Measurements from ENCODE around the gene HSFX2. TPM values are rescaled to one million over a fixed set of nuclear protein-coding genes. Genes with fewer than 3 reads are reported as not detected.
"Not testable (repeated sequence)": the region's sequence is repeated elsewhere in the genome, so short reads cannot be mapped to it uniquely, and the experiment has no call there.

HSFX2 gene
- total RNA-seq, 2 experiments from 2014 or later, result not detected

DNA sequence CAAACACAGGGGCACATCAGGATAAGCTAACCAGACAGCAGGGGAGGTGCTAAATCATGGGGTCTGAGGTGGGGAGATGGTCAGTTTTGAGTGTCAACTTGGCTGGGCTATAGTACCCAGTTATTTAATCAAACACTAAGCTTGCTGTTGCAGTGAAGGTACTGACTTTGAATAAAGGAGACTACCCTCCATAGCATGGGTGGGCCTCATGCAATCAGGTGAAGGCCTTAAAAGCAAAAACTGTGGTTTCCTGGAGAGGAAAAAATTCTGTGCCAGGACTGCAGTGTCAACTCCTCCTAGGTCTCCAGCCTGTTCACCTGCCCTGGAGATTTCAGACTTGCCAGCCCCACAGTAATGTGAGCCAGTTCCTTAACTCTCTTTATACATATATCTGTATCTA is 12.6 kb upstream of the HSFX2 start:
- Mint-ChIP-seq H3K27ac (no peak overlapping the region), H3K4me1 (ENCODE audit: low read depth) (peaks cover 7% of the 10 kb centered on the region), H3K27me3 (no peaks in the 10 kb centered on the region), H3K36me3 (ENCODE audit: low read depth) (peaks cover 57% of the 10 kb centered on the region), H3K4me3 (no peak overlapping the region), H3K9me3 (no peaks in the 10 kb centered on the region)
- no peak for DNase-seq
- ChIA-PET POLR2A (no interaction called here), CTCF (no interaction called here)
- Histone ChIP-seq H3K4me3 (ENCODE audit: low read length) (no peak overlapping the region), H3K9me3 (ENCODE audit: control insufficient read depth in 1 of 2, insufficient read depth in 1 of 2, low read length in 2 of 2) (no peaks in the 10 kb centered on the region), H3K27ac (ENCODE audit: low read depth in 1 of 2, low read length in 2 of 2) (no peak overlapping the region), H3K27me3 (ENCODE audit: control insufficient read depth in 1 of 2, insufficient read depth in 2 of 2, low read length in 2 of 2) (no peaks in the 10 kb centered on the region), H3K4me1 (ENCODE audit: insufficient read depth, low read length) (no peaks in the 10 kb centered on the region), H3K36me3 (ENCODE audit: insufficient read depth, low read length) (peaks cover 16% of the 10 kb centered on the region)
- TF ChIP-seq, protein P1, sequence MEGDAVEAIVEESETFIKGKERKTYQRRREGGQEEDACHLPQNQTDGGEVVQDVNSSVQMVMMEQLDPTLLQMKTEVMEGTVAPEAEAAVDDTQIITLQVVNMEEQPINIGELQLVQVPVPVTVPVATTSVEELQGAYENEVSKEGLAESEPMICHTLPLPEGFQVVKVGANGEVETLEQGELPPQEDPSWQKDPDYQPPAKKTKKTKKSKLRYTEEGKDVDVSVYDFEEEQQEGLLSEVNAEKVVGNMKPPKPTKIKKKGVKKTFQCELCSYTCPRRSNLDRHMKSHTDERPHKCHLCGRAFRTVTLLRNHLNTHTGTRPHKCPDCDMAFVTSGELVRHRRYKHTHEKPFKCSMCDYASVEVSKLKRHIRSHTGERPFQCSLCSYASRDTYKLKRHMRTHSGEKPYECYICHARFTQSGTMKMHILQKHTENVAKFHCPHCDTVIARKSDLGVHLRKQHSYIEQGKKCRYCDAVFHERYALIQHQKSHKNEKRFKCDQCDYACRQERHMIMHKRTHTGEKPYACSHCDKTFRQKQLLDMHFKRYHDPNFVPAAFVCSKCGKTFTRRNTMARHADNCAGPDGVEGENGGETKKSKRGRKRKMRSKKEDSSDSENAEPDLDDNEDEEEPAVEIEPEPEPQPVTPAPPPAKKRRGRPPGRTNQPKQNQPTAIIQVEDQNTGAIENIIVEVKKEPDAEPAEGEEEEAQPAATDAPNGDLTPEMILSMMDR (IDR thresholded peaks at IDR 0.05), result no peak
- intact Hi-C loops (cut with DNase I, micrococcal nuclease), result no loop called here
- ATAC-seq (ENCODE audit: poor library complexity), result no peak

DNA sequence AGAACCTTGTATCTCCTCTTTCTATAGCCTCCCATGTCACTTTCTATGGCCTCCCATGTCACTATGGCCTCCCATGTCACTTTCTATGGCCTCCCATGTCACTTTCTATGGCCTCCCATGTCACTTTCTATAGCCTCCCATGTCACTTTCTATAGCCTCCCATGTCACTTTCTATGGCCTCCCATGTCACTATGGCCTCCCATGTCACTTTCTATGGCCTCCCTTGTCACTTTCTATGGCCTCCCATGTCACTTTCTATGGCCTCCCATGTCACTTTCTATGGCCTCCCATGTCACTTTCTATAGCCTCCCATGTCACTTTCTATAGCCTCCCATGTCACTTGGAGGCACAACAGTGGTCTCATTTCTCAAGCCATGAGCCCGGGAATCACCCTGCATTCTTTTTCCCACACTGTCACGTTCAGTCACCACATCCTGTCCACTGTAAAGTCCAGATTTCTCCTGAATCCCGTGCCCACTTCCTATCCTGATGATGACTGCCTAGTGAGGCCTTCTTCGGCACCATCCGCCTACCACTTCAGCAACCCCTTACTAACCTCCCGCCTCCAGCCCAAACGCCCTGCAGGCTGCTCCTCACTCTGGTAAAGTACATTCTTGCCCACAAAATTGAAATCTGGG is 10.3 kb upstream of the HSFX2 start:
- H3K27ac Mint-ChIP-seq; H3K27me3 Mint-ChIP-seq; H3K9me3 Mint-ChIP-seq; H3K9me3 ChIP-seq (ENCODE audit: control insufficient read depth in 1 of 2, insufficient read depth in 1 of 2, low read length in 2 of 2); H3K4me1 ChIP-seq (ENCODE audit: insufficient read depth, low read length); CTCF ChIA-PET; H3K27me3 ChIP-seq (ENCODE audit: control insufficient read depth in 1 of 2, insufficient read depth in 2 of 2, low read length in 2 of 2); POLR2A ChIA-PET; H3K4me3 Mint-ChIP-seq; ATAC-seq (ENCODE audit: poor library complexity); intact Hi-C loops (cut with DNase I, micrococcal nuclease); H3K4me3 ChIP-seq (ENCODE audit: low read length); H3K27ac ChIP-seq (ENCODE audit: low read depth in 1 of 2, low read length in 2 of 2); DNase-seq; H3K4me1 Mint-ChIP-seq (ENCODE audit: low read depth): not testable (repeated sequence)
- peaks cover 16% of the 10 kb centered on the region for H3K36me3 ChIP-seq (ENCODE audit: insufficient read depth, low read length)
- peaks cover 55% of the 10 kb centered on the region for H3K36me3 Mint-ChIP-seq (ENCODE audit: low read depth)

DNA sequence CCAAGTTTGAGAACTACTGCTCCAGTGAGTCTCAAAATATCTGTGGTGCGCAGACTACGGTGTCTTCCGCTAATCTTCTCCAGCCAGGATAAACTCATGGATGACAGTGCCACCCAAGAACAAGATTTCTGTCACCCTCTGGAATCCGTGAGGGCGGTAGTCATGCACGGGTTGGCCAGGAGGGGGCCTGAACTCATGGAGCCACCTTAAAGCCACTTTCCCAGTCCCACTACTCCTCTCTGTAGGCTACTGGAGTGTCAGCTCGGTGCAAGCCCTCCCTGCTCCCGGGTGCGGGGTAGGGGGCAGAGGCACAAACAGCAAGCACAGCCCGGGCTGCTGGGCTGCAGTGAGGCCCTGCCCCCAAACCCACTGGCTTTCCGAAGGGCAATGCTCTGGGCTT is 3.5 kb upstream of the HSFX2 start:
- ATAC-seq (ENCODE audit: poor library complexity); CTCF ChIA-PET; H3K27me3 ChIP-seq (ENCODE audit: control insufficient read depth in 1 of 2, insufficient read depth in 2 of 2, low read length in 2 of 2): not testable (repeated sequence)

DNA sequence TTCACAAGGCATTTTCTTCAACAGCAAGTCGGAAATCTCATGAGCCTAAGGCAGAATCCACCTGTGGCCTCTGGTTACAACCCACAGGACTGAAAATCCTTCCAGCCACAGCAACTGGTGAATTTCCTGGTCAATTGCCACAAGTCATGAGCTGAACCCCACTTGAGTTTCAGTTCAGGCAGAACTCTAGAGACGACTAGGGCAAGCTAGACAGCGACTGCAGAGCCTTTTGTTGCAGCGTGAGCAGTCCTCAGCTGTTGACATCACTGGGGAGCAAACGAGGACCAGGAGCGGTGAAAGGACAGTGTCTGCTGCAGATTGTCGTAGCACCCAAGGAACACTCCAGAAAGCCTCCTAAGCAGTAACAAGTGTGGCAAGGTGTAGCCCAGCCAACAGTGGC is 829 bp upstream of the HSFX2 start:
- DNase-seq; H3K9me3 Mint-ChIP-seq; H3K4me3 ChIP-seq (ENCODE audit: low read length); H3K36me3 Mint-ChIP-seq (ENCODE audit: low read depth); H3K27ac ChIP-seq (ENCODE audit: low read depth in 1 of 2, low read length in 2 of 2); H3K27ac Mint-ChIP-seq; intact Hi-C loops (cut with DNase I, micrococcal nuclease); H3K27me3 ChIP-seq (ENCODE audit: control insufficient read depth in 1 of 2, insufficient read depth in 2 of 2, low read length in 2 of 2); POLR2A ChIA-PET; ATAC-seq (ENCODE audit: poor library complexity); H3K4me1 ChIP-seq (ENCODE audit: insufficient read depth, low read length); H3K4me3 Mint-ChIP-seq; H3K27me3 Mint-ChIP-seq; H3K4me1 Mint-ChIP-seq (ENCODE audit: low read depth); H3K9me3 ChIP-seq (ENCODE audit: control insufficient read depth in 1 of 2, insufficient read depth in 1 of 2, low read length in 2 of 2); CTCF ChIA-PET; H3K36me3 ChIP-seq (ENCODE audit: insufficient read depth, low read length): not testable (repeated sequence)

More for the DNA sequence above, 3.5 kb upstream of the HSFX2 start:
- H3K27me3 Mint-ChIP-seq; H3K9me3 Mint-ChIP-seq; H3K4me1 Mint-ChIP-seq (ENCODE audit: low read depth); H3K4me3 ChIP-seq (ENCODE audit: low read length); H3K27ac ChIP-seq (ENCODE audit: low read depth in 1 of 2, low read length in 2 of 2); intact Hi-C loops (cut with DNase I, micrococcal nuclease); H3K4me1 ChIP-seq (ENCODE audit: insufficient read depth, low read length); H3K36me3 ChIP-seq (ENCODE audit: insufficient read depth, low read length); H3K4me3 Mint-ChIP-seq; DNase-seq; H3K27ac Mint-ChIP-seq; H3K9me3 ChIP-seq (ENCODE audit: control insufficient read depth in 1 of 2, insufficient read depth in 1 of 2, low read length in 2 of 2); POLR2A ChIA-PET: not testable (repeated sequence)
- H3K36me3 Mint-ChIP-seq (ENCODE audit: low read depth), result peaks cover 13% of the 10 kb centered on the region

DNA sequence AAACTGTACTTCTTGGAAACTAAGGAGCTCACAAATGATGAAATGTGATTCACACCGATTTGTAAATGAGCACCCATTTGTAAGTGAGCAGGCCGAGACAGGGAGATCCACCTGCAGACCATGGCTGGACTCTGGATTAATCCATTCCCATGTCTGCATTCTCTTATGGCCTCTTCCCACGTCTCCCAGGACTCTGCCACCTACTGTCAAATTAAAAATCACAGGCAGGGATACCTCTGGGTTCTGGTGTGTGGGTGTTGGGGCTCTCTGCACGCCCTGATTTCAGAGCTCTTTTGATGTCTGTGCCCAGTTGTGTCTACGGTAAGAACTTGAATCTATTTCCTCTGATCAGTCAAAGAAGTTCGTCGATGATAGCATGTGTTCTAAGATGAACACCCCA is 4.1 kb downstream of the HSFX2 start:
- H3K27me3 ChIP-seq (ENCODE audit: control insufficient read depth in 1 of 2, insufficient read depth in 2 of 2, low read length in 2 of 2); H3K4me1 ChIP-seq (ENCODE audit: insufficient read depth, low read length); POLR2A ChIA-PET; H3K4me3 ChIP-seq (ENCODE audit: low read length); CTCF ChIA-PET; H3K4me1 Mint-ChIP-seq (ENCODE audit: low read depth); H3K36me3 Mint-ChIP-seq (ENCODE audit: low read depth); ATAC-seq (ENCODE audit: poor library complexity); intact Hi-C loops (cut with DNase I, micrococcal nuclease); H3K9me3 ChIP-seq (ENCODE audit: control insufficient read depth in 1 of 2, insufficient read depth in 1 of 2, low read length in 2 of 2); DNase-seq; H3K27ac ChIP-seq (ENCODE audit: low read depth in 1 of 2, low read length in 2 of 2); H3K27me3 Mint-ChIP-seq; H3K9me3 Mint-ChIP-seq; H3K27ac Mint-ChIP-seq; H3K36me3 ChIP-seq (ENCODE audit: insufficient read depth, low read length); H3K4me3 Mint-ChIP-seq: not testable (repeated sequence)

DNA sequence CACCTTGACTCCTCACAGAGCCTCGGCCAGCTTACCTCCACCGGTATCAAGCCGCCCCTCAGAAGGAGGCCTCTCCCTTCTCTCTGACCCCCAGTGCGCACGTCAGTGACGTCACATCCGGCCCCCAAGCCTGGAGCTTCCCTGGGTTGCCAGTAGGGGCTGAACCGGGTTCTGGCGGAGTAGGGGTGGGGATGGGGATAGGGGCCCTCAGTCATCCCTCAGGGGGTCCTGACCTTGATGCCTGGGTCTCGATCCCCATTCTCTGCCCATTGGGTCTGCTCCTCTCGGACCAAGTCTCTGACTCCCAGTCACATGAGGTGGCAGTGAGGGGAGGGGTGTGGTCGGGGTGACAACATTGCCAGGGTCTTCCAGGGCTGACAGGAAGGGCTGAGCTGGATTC is 7.8 kb downstream of the HSFX2 start, which contains the start of gene MAGEA9B:
MAGEA9B (minus strand) TSS at position 101 of the 400 bp plus-strand sequence. CDS start 4,280 bp downstream, outside the sequence.
- H3K9me3 Mint-ChIP-seq, H3K4me3 Mint-ChIP-seq: not testable (repeated sequence)

More for the DNA sequence above, 7.8 kb downstream of the HSFX2 start, which contains the start of gene MAGEA9B:
- ATAC-seq (ENCODE audit: poor library complexity); H3K27ac ChIP-seq (ENCODE audit: low read depth in 1 of 2, low read length in 2 of 2); H3K36me3 Mint-ChIP-seq (ENCODE audit: low read depth); H3K27me3 Mint-ChIP-seq; POLR2A ChIA-PET; CTCF ChIA-PET; H3K9me3 ChIP-seq (ENCODE audit: control insufficient read depth in 1 of 2, insufficient read depth in 1 of 2, low read length in 2 of 2); H3K27me3 ChIP-seq (ENCODE audit: control insufficient read depth in 1 of 2, insufficient read depth in 2 of 2, low read length in 2 of 2); H3K4me1 Mint-ChIP-seq (ENCODE audit: low read depth); H3K36me3 ChIP-seq (ENCODE audit: insufficient read depth, low read length); H3K4me3 ChIP-seq (ENCODE audit: low read length); DNase-seq; intact Hi-C loops (cut with DNase I, micrococcal nuclease); H3K4me1 ChIP-seq (ENCODE audit: insufficient read depth, low read length); H3K27ac Mint-ChIP-seq: not testable (repeated sequence)
